ENCODE data around the gene PELI1.

DNA sequence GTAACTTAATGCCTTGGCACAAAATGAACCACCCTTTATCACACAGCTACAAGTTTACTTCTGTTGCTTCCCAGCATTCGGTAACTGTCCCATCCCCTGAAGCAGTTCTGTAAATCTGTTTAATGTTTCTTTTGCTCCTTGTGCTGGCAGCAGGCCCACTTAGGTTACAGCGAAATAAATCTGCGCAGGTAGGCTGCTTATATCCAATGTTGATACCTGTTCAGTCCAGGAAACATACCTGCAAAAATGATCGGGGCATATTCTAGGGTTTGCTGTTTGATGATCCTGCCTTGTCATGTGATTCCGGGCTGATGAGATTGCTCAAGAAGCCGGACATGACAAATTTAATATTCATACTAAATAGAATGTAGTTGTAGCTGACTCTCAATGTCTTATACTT, 23.3 kb downstream of the PELI1 start:
- TF ChIP-seq CTCF (IDR thresholded peaks at IDR 0.05) = no peak
- TF ChIP-seq POLR2A (IDR thresholded peaks at IDR 0.05) = no peak

All from breast epithelium (tissue), 3 donors.